Measurements from ENCODE around the gene RGS16.

GRCh38 chr1:182580736-182581135 lies 23.5 kb downstream of the RGS16 start:
- TF ChIP-seq CTCF (IDR thresholded peaks at IDR 0.05; ENCODE audit: poor library complexity) (no peak), EZH2phosphoT487 (IDR thresholded peaks at IDR 0.05; ENCODE audit: low read depth, severe bottlenecking, unreplicated experiment) (no peak)
